Colonic mucosa (tissue), 4 donors: ENCODE results near the gene ADGRE3. TPM values are rescaled to one million over a fixed set of nuclear protein-coding genes. Genes with fewer than 3 reads are reported as not detected.

Experiments
- DNase-seq: peaks from one replicate; pipeline ENCODE4 v3.0.0-alpha.2; 2020
- H3K27ac ChIP-seq: fragments of 200-600 bp; one replicate; pipeline ENCODE4 v1.8.0; 2021
- H3K27me3 ChIP-seq: fragments of 200-600 bp; one replicate; pipeline ENCODE4 v1.8.0; 2021
- H3K36me3 ChIP-seq: fragments of 200-600 bp; one replicate; pipeline ENCODE4 v1.8.0; 2021
- H3K4me1 ChIP-seq: fragments of 200-600 bp; one replicate; pipeline ENCODE4 v1.8.0; 2021; ENCODE audit warnings: mild to moderate bottlenecking
- H3K4me3 ChIP-seq: fragments of 200-600 bp; one replicate; pipeline ENCODE4 v1.8.0; 2021
- H3K9ac ChIP-seq, 2 donors: one replicate each; pipeline ENCODE4 v1.7.0; 2013; ENCODE audit warnings: control low read depth in 2 of 2, low read depth in 2 of 2, low read length in 2 of 2
- H3K9me3 ChIP-seq: fragments of 200-600 bp; one replicate; pipeline ENCODE4 v1.8.0; 2021
- CTCF ChIP-seq: fragments of 200-600 bp; IDR thresholded peaks from one replicate; pipeline ENCODE4 v1.8.0; 2022; ENCODE audit warnings: antibody characterized with exemption, mild to moderate bottlenecking
- intact Hi-C: fragments of 100-400 bp; cut with DNase I; formaldehyde crosslinking; loops from one replicate; pipeline ENCODE4 v1.14.1; 2022
- total RNA-seq, 2 donors: library from RNA; stranded (reverse); fragmentation: NEBNext Ultra II Directional in 1 of 2; extraction: Animal tissue kit (Norgen Biotek cat#: 25700) in 1 of 2; gene quantifications; one replicate each; pipeline ENCODE4 v1.2.1, GENCODE V29; 2021
- donor health status: healthy.
- donor health status: DM: no; HTN: no; CAD: no.
- donor health status: DM: no; HTN: no; CAD: no.

The ADGRE3 gene
- total RNA-seq, 2 donors from 2014 or later, result 1.2 TPM; not detected in 1

DNA sequence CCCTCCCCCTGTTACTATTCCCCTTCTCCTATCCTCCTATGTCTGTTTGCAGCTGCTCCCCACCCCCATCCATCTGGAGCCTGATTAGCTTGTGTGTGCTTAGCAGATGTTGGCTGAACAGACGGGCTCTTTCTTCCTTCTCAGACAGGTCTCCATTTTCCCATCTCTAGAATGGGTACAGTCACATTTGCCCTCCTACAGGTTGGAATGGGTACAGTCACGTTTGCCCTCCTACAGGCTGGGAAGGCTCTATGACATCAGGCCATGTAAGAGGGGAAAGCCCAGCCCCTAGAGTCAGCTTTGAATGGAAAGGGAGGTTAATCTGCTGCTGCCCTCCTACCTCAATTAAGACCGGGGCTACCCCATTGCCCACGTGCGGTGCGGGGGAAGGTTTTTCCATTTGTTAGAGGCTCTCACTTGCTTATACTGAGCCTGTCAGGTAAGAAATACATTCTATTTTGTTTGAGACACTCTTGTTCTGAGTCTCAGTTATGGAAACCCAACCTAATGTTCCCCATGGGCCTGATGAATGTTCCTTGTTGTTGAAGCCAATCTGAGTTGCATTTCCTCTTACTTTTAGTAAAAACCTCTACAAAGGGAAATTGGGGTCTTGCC lies 93.9 kb downstream of the ADGRE3 start:
- Histone ChIP-seq H3K36me3 (no peaks in the 10 kb centered on the region), H3K9ac (no peak overlapping the region), H3K27ac (no peak overlapping the region), H3K4me3 (no peak overlapping the region), H3K27me3 (no peaks in the 10 kb centered on the region), H3K4me1 (no peaks in the 10 kb centered on the region), H3K9me3 (no peaks in the 10 kb centered on the region)
- no peak for DNase-seq
- intact Hi-C loops, result loop anchor here (5.0 kb wide), 1 partner anchor 102 kb away; no protein-coding TSS in a partner anchor
- TF ChIP-seq CTCF, result no peak

DNA sequence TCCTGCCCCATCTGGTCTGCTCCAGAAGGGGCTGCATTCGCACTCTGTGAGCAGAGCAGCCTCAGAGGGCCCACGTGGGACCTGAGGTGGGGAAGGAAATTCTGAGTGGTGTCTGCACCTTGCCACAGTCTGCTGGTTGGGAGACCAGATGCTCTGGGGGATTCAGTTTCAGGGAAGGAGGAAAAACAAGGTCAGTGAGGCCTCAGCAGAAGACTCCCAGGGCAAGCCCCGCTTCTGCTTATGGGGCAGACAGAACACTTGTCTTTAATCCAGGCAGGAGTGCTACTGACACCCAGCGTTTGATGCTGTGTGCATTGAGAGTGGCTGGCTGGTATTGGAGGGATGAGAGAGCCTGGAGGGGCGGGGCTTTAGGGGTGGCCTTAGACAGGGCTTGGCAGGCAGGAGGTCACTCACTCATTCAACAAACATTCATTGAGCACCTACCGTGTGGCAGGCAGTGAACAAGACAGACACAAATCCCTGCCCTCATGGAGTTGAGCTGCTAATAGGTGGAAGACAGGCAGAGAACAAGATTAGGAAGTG lies 96.7 kb downstream of the ADGRE3 start:
- H3K9ac ChIP-seq, result no peak overlapping the region
- intact Hi-C loops, result no loop called here
- DNase-seq, result no peak
- H3K36me3 ChIP-seq, result no peaks in the 10 kb centered on the region
- H3K27ac ChIP-seq, result no peak overlapping the region
- H3K4me1 ChIP-seq, result no peaks in the 10 kb centered on the region
- TF ChIP-seq CTCF, result no peak
- no peaks in the 10 kb centered on the region for H3K27me3 ChIP-seq
- H3K4me3 ChIP-seq, result no peak overlapping the region
- H3K9me3 ChIP-seq, result no peaks in the 10 kb centered on the region

DNA sequence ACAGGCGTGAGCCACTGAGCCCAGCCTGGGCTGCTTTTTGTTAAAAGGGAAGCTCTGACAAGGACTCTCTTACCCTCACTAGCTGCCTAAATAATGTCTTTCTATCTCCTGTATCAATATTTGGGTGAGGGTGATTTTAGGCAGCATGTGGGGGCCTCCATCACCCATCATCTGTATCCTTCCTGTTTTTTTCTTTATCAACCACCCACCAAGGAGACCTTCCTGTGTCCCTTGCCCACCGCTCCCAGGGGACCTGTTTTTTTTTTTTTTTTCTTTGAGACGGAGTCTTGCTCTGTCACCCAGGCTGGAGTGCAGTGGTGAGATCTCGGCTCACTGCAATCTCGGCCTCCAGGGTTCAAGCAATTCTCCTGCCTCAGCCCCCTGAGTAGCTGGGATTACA lies 97.4 kb downstream of the ADGRE3 start:
- Histone ChIP-seq H3K27me3 (no peaks in the 10 kb centered on the region), H3K9me3 (no peaks in the 10 kb centered on the region), H3K4me3 (no peak overlapping the region), H3K9ac (no peak overlapping the region), H3K27ac (no peak overlapping the region), H3K4me1 (peaks cover 1% of the 10 kb centered on the region), H3K36me3 (no peaks in the 10 kb centered on the region)
- intact Hi-C loops, result no loop called here
- no peak for TF ChIP-seq CTCF
- no peak for DNase-seq

DNA sequence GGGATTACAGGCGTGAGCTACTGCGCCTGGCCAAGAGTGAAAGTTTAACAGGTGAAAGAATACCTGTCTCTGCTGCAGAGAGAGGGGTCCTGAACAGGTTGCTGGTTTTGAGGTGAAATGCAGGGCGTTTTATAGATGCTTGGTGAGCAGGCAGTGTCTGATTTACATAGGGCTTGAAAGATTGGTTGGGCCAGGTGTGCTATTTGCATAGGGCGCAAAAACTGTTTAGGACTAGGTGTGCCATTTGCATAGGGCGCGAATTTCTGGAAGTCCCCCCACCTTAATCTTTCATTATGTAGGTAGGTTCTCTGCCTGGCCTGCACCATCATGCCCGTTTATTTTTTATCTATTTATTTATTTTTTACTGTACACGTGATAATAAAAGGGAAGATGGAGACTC lies 98.3 kb downstream of the ADGRE3 start:
- no peaks in the 10 kb centered on the region for H3K9me3 ChIP-seq
- DNase-seq, result no peak

GRCh38 chr19:14575428-14575980 lies 99.1 kb downstream of the ADGRE3 start:
- H3K27ac ChIP-seq, result no peak overlapping the region
- H3K4me3 ChIP-seq, result no peak overlapping the region
- intact Hi-C loops, result no loop called here
- H3K27me3 ChIP-seq, result no peaks in the 10 kb centered on the region
- no peak overlapping the region for H3K9ac ChIP-seq
- no peaks in the 10 kb centered on the region for H3K36me3 ChIP-seq
- no peak for TF ChIP-seq CTCF
- DNase-seq, result no peak
- no peaks in the 10 kb centered on the region for H3K9me3 ChIP-seq
- H3K4me1 ChIP-seq, result peaks cover 11% of the 10 kb centered on the region

More for the DNA sequence above, 98.3 kb downstream of the ADGRE3 start:
- Histone ChIP-seq H3K27me3 (no peaks in the 10 kb centered on the region), H3K36me3 (no peaks in the 10 kb centered on the region), H3K27ac (no peak overlapping the region), H3K4me3 (no peak overlapping the region), H3K4me1 (peaks cover 4% of the 10 kb centered on the region), H3K9ac (no peak overlapping the region)
- intact Hi-C loops, result no loop called here
- no peak for TF ChIP-seq CTCF
